Chondrocyte (in vitro differentiated cells): ENCODE measurements around the gene C1QTNF5. TPM values are rescaled to one million over a fixed set of nuclear protein-coding genes. Genes with fewer than 3 reads are reported as not detected.
A peak's percentile ranks its signal among the peaks of the same experiment; 100 is the strongest.

Experiments used
- DNase-seq: peaks from one replicate; pipeline ENCODE4 v3.0.0; 2021; ENCODE audit warnings: mixed read lengths, low spot score
- H3K27ac Mint-ChIP-seq: one replicate; pipeline ENCODE4 v1.8.0; 2021; ENCODE audit warnings: mild to moderate bottlenecking, moderate library complexity, mixed read lengths; ENCODE audit not compliant: unreplicated experiment
- H3K27me3 Mint-ChIP-seq: 2 replicates; pipeline ENCODE4 v1.8.0; 2021; ENCODE audit warnings: low read depth, mixed read lengths
- H3K36me3 Mint-ChIP-seq: 2 replicates; pipeline ENCODE4 v1.8.0; 2021; ENCODE audit warnings: low read depth, mixed read lengths
- H3K4me1 Mint-ChIP-seq: 2 replicates; pipeline ENCODE4 v1.8.0; 2021; ENCODE audit warnings: low read depth, mild to moderate bottlenecking, mixed read lengths
- H3K4me3 Mint-ChIP-seq: one replicate; pipeline ENCODE4 v1.8.0; 2021; ENCODE audit warnings: mild to moderate bottlenecking, moderate library complexity, mixed read lengths; ENCODE audit not compliant: unreplicated experiment
- H3K9me3 Mint-ChIP-seq: 2 replicates; pipeline ENCODE4 v1.8.0; 2021; ENCODE audit warnings: low read depth, mixed read lengths
- total RNA-seq: library from RNA; stranded (reverse); gene quantifications from 3 replicates; pipeline ENCODE4 v1.2.1, GENCODE V29; 2021
- TF ChIP-seq, protein P1 (sequence below): fragments of 200-600 bp; sonication (generic); IDR thresholded peaks from 2 replicates; pipeline ENCODE4 v1.5.0; 2021; ENCODE audit warnings: antibody characterized with exemption, mild to moderate bottlenecking, moderate library complexity

The C1QTNF5 gene
- total RNA-seq, 1 donor from 2014 or later, result 67.1 TPM

DNA sequence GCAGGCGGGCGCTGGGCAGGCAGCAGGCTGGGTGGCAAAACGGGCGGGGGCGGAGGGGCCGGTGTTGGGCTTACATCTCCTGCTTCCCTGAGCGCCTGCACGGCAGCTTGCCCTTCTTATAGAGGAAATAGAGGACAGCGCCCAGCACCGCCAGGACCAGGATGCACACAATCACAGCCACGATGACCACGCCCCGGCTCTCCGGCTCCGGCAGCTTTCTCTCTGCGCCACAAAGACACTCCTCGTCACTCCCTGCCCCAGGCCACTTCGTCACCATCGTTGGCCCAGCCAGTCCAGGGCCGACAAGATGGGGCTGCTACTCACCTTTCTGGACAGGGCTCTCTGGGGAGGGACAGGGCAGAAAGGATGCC is 30.0 kb downstream of the C1QTNF5 start:
- no peak for DNase-seq
- no peaks in the 10 kb centered on the region for H3K9me3 Mint-ChIP-seq

DNA sequence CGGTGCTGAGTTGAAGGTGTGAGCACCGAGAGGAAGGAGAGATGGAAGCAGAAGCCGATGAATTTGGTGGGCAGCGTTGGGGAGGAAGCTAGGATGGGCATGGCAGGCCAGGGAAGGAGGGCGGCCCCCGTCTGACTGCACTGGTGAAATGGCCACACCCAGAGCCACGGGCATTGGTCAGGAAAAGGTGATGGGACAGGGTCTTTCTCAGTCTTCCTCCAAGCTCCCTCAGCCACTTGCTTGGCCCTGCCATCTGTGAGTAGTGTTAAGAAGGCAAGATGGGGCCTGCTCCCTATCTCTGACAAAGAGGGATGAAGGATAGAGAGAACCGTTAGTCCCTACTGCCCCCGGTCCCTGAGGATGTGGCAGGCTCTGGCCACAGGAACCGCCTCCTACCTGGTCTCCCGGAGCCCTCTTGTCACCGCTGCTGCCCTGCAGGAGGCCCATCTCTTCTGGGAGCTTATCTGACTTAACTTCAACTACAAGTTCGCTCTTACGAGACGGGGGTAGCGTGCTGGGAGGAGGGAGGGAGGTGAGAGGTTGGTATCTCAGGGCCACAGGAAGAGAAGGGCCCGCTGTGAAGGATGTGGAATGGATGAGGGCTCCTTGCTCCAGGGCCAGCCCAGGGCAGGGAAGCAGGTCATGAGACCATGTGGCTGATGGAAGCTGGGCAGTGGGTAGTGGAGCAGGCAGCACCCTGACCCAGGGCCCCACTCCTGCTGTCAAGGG is 30.6 kb downstream of the C1QTNF5 start:
- H3K27me3 Mint-ChIP-seq, result no peaks in the 10 kb centered on the region
- H3K4me3 Mint-ChIP-seq, result no peak overlapping the region
- H3K27ac Mint-ChIP-seq, result peak overlapping the region; percentile 63
- TF ChIP-seq, protein P1, sequence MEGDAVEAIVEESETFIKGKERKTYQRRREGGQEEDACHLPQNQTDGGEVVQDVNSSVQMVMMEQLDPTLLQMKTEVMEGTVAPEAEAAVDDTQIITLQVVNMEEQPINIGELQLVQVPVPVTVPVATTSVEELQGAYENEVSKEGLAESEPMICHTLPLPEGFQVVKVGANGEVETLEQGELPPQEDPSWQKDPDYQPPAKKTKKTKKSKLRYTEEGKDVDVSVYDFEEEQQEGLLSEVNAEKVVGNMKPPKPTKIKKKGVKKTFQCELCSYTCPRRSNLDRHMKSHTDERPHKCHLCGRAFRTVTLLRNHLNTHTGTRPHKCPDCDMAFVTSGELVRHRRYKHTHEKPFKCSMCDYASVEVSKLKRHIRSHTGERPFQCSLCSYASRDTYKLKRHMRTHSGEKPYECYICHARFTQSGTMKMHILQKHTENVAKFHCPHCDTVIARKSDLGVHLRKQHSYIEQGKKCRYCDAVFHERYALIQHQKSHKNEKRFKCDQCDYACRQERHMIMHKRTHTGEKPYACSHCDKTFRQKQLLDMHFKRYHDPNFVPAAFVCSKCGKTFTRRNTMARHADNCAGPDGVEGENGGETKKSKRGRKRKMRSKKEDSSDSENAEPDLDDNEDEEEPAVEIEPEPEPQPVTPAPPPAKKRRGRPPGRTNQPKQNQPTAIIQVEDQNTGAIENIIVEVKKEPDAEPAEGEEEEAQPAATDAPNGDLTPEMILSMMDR, result no peak
- H3K36me3 Mint-ChIP-seq, result peaks cover 29% of the 10 kb centered on the region
- H3K4me1 Mint-ChIP-seq, result peaks cover 37% of the 10 kb centered on the region
- DNase-seq, result no peak
- H3K9me3 Mint-ChIP-seq, result no peaks in the 10 kb centered on the region

More for the DNA sequence above, 30.0 kb downstream of the C1QTNF5 start:
- Mint-ChIP-seq H3K27ac (peak overlapping the region; percentile 51), H3K27me3 (no peaks in the 10 kb centered on the region), H3K4me1 (peaks cover 41% of the 10 kb centered on the region), H3K4me3 (no peak overlapping the region), H3K36me3 (peaks cover 29% of the 10 kb centered on the region)
- TF ChIP-seq, protein P1, result no peak

DNA sequence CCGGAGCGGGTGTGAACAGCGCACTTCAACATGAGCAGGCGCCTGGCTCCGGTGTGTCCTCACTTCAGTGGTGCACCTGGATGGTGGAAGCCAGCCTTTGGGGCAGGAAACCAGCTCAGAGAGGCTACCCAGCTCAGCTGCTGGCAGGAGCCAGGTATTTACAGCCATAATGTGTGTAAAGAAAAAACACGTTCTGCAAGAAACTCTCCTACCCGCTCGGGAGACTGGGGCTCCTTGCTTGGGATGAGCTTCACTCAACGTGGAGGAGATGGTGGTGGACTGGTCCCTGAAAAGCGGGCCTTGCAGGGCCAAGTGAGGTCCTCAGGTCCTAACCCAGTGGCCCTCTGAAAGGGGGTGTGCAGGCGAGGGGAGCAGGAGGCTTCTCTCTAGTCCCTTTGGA is 31.3 kb downstream of the C1QTNF5 start:
- TF ChIP-seq, protein P1, result no peak
- H3K9me3 Mint-ChIP-seq, result no peaks in the 10 kb centered on the region
- peaks cover 30% of the 10 kb centered on the region for H3K4me1 Mint-ChIP-seq
- H3K36me3 Mint-ChIP-seq, result peaks cover 27% of the 10 kb centered on the region
- H3K27me3 Mint-ChIP-seq, result no peaks in the 10 kb centered on the region
- H3K4me3 Mint-ChIP-seq, result no peak overlapping the region
- no peak for DNase-seq
- no peak overlapping the region for H3K27ac Mint-ChIP-seq

DNA sequence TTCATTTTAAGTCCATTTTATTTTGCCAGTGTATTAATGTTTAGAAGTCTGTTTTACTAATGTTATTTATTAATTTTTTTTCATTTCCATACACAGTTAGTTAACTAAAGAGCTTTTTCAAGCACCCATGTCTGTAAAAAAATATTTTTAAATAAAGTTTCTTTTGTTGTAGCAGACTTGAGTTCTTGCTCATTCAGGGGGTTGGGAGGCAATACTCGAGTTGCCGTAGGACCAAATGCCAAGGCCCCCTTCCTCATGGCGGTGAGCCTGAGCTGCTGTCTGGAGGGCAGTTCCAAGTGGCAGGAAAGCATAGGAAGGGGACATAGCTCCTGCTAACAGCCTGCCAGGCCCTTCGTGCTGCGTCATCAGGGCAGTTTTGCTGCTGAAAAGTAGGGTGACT is 32.7 kb downstream of the C1QTNF5 start:
- H3K27ac Mint-ChIP-seq, result peak overlapping the region; percentile 27
- H3K4me1 Mint-ChIP-seq, result peaks cover 25% of the 10 kb centered on the region
- H3K4me3 Mint-ChIP-seq, result no peak overlapping the region
- DNase-seq, result no peak
- H3K27me3 Mint-ChIP-seq, result no peaks in the 10 kb centered on the region
- no peaks in the 10 kb centered on the region for H3K9me3 Mint-ChIP-seq
- peaks cover 29% of the 10 kb centered on the region for H3K36me3 Mint-ChIP-seq
- TF ChIP-seq, protein P1, result no peak

DNA sequence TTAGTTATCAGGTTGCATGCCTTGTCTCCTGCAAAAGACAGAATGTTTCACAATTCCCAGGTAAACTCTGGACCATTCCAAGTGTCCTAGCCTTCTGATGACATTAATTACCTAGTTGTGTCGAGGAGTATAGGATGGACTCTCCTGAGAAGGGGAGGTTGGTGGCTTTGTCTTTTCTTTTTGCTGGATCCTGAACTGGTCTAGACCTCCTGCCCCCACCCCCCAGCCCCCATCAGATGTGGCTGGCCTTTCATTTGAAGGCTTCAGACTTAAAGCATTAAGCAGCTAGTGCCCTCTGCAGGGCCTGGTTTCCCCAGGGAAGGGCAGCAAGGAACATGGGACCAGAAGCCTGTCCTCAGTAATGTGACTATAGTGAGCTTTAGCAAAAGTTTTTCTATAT is 33.5 kb downstream of the C1QTNF5 start:
- Mint-ChIP-seq H3K9me3 (no peaks in the 10 kb centered on the region), H3K27me3 (no peaks in the 10 kb centered on the region), H3K27ac (peak overlapping the region; percentile 88), H3K36me3 (peaks cover 29% of the 10 kb centered on the region), H3K4me1 (peaks cover 25% of the 10 kb centered on the region), H3K4me3 (no peak overlapping the region)
- TF ChIP-seq, protein P1, result peak; percentile 55
- DNase-seq, result no peak
